GM23338 (cell line): ENCODE measurements around the gene RPTOR. TPM values are rescaled to one million over a fixed set of nuclear protein-coding genes. Genes with fewer than 3 reads are reported as not detected.

ENCODE experiments used
- ATAC-seq: fragments of 200-7000 bp; cut with Tn5 transposase; 3 replicates; pipeline ENCODE4 v1.9.1; 2020
- DNase-seq: peaks from one replicate; pipeline ENCODE4 v3.0.0-alpha.2; 2015; ENCODE audit warnings: low spot score
- H2AFZ ChIP-seq: fragments of 200-600 bp; sonication (generic); 2 replicates; pipeline ENCODE4 v1.8.0; 2016; ENCODE audit warnings: antibody characterized with exemption, mild to moderate bottlenecking, moderate library complexity
- H3F3A ChIP-seq: fragments of 200-600 bp; sonication (generic); replicated peaks from 2 replicates; pipeline ENCODE4 v1.8.0; 2017; ENCODE audit warnings: antibody characterized with exemption, mixed run types, low read depth
- H3K27ac ChIP-seq: fragments of 200-600 bp; sonication (generic); 2 replicates; pipeline ENCODE4 v1.6.1; 2016; ENCODE audit warnings: low read depth
- H3K27me3 ChIP-seq: fragments of 200-600 bp; sonication (generic); 2 replicates; pipeline ENCODE4 v1.8.0; 2016; ENCODE audit warnings: mild to moderate bottlenecking, mixed run types, moderate library complexity; ENCODE audit not compliant: insufficient read depth
- H3K36me3 ChIP-seq: fragments of 200-600 bp; sonication (generic); 2 replicates; pipeline ENCODE4 v1.8.0; 2016; ENCODE audit warnings: mild to moderate bottlenecking; ENCODE audit not compliant: insufficient read depth
- H3K4me1 ChIP-seq: fragments of 200-600 bp; sonication (generic); 2 replicates; pipeline ENCODE4 v1.8.0; 2016; ENCODE audit warnings: mild to moderate bottlenecking, moderate library complexity; ENCODE audit not compliant: insufficient read depth
- H3K4me2 ChIP-seq: fragments of 200-600 bp; sonication (generic); 2 replicates; pipeline ENCODE4 v1.7.1; 2017; ENCODE audit warnings: mixed run types
- H3K4me3 ChIP-seq: fragments of 200-600 bp; sonication (generic); 2 replicates; pipeline ENCODE4 v1.6.1; 2016; ENCODE audit warnings: mixed run types
- H3K79me2 ChIP-seq: fragments of 200-600 bp; sonication (generic); replicated peaks from 2 replicates; pipeline ENCODE4 v1.8.0; 2017; ENCODE audit warnings: mild to moderate bottlenecking; ENCODE audit not compliant: insufficient read depth
- H3K9me2 ChIP-seq: fragments of 200-600 bp; sonication (generic); 2 replicates; pipeline ENCODE4 v1.8.0; 2017; ENCODE audit not compliant: insufficient read depth
- H4K20me1 ChIP-seq: fragments of 200-600 bp; sonication (generic); replicated peaks from 2 replicates; pipeline ENCODE4 v1.8.0; 2017; ENCODE audit warnings: mild to moderate bottlenecking; ENCODE audit not compliant: insufficient read depth
- H3K27ac Mint-ChIP-seq: 2 replicates; pipeline ENCODE4 v1.8.0; 2020; ENCODE audit warnings: inconsistent platforms, mild to moderate bottlenecking, moderate library complexity, mixed read lengths
- H3K27me3 Mint-ChIP-seq: 3 replicates; pipeline ENCODE4 v1.8.0; 2022; ENCODE audit warnings: low read depth, mild to moderate bottlenecking, moderate library complexity, mixed read lengths, inconsistent platforms; ENCODE audit not compliant: insufficient read depth, poor library complexity
- H3K36me3 Mint-ChIP-seq: 3 replicates; pipeline ENCODE4 v1.8.0; 2021; ENCODE audit warnings: low read depth, mild to moderate bottlenecking, inconsistent platforms, moderate library complexity, mixed read lengths
- H3K4me1 Mint-ChIP-seq: 3 replicates; pipeline ENCODE4 v1.8.0; 2020; ENCODE audit warnings: mild to moderate bottlenecking, inconsistent platforms, mixed read lengths
- H3K4me3 Mint-ChIP-seq: 3 replicates; pipeline ENCODE4 v1.8.0; 2021; ENCODE audit warnings: moderate library complexity, mild to moderate bottlenecking, inconsistent platforms, mixed read lengths
- H3K9me3 Mint-ChIP-seq: 3 replicates; pipeline ENCODE4 v1.8.0; 2020; ENCODE audit warnings: moderate library complexity, mild to moderate bottlenecking, inconsistent platforms, mixed read lengths
- CREB1 ChIP-seq: fragments of 250-450 bp; sonication (Bioruptor Pico); IDR thresholded peaks from 2 replicates; pipeline ENCODE4 v1.5.0; 2020; ENCODE audit warnings: low read depth, mild to moderate bottlenecking, moderate library complexity
- EZH2phosphoT487 ChIP-seq: fragments of 200-600 bp; sonication (generic); IDR thresholded peaks from one replicate; pipeline ENCODE4 v1.8.1; 2018; ENCODE audit warnings: antibody characterized with exemption; ENCODE audit not compliant: unreplicated experiment
- JUNB ChIP-seq: IDR thresholded peaks from one replicate; pipeline ENCODE4 v1.6.1; 2016; ENCODE audit warnings: antibody characterized with exemption; ENCODE audit not compliant: unreplicated experiment
- NANOG ChIP-seq: IDR thresholded peaks from 2 replicates; pipeline ENCODE4 v1.6.1; 2016; ENCODE audit warnings: antibody characterized with exemption, borderline replicate concordance
- POLR2AphosphoS5 ChIP-seq: IDR thresholded peaks from 2 replicates; pipeline ENCODE4 v1.6.1; 2016; ENCODE audit warnings: antibody characterized with exemption, low read depth
- STAT1 ChIP-seq: IDR thresholded peaks from one replicate; pipeline ENCODE4 v1.6.1; 2016; ENCODE audit warnings: antibody characterized with exemption; ENCODE audit not compliant: unreplicated experiment
- ZNF114 ChIP-seq: fragments of 250-450 bp; sonication (Bioruptor Pico); IDR thresholded peaks from 2 replicates; pipeline ENCODE4 v1.5.0; 2020; ENCODE audit warnings: mild to moderate bottlenecking, moderate library complexity
- ZNF331 ChIP-seq: fragments of 250-450 bp; sonication (Bioruptor Pico); IDR thresholded peaks from 2 replicates; pipeline ENCODE4 v1.5.0; 2020; ENCODE audit warnings: low read depth, mild to moderate bottlenecking, moderate library complexity
- polyA plus RNA-seq: library from polyadenylated mRNA; unstranded; fragments of >200 nt; fragmentation: Nextera tagmentation; extraction: Ambion mirVana; gene quantifications from 2 replicates; pipeline ENCODE4 v1.2.1, GENCODE V29; 2016
- total RNA-seq: library from RNA; depleted of rRNA; stranded (reverse); fragments of >200 nt; shearing (Covaris generic); gene quantifications from 2 replicates; pipeline ENCODE4 v1.2.3, GENCODE V29; 2014
- TF ChIP-seq, protein P1 (sequence below): IDR thresholded peaks from 2 replicates; pipeline ENCODE4 v1.6.1; 2016; ENCODE audit warnings: antibody characterized with exemption
- TF ChIP-seq, protein P2 (sequence below): fragments of 250-450 bp; sonication (Bioruptor Pico); IDR thresholded peaks from 2 replicates; pipeline ENCODE4 v1.5.0; 2020; ENCODE audit warnings: mild to moderate bottlenecking, moderate library complexity

RPTOR gene
- total and polyA plus RNA-seq, 2 experiments from 2014 or later, result 9.5 to 38.0 TPM

DNA sequence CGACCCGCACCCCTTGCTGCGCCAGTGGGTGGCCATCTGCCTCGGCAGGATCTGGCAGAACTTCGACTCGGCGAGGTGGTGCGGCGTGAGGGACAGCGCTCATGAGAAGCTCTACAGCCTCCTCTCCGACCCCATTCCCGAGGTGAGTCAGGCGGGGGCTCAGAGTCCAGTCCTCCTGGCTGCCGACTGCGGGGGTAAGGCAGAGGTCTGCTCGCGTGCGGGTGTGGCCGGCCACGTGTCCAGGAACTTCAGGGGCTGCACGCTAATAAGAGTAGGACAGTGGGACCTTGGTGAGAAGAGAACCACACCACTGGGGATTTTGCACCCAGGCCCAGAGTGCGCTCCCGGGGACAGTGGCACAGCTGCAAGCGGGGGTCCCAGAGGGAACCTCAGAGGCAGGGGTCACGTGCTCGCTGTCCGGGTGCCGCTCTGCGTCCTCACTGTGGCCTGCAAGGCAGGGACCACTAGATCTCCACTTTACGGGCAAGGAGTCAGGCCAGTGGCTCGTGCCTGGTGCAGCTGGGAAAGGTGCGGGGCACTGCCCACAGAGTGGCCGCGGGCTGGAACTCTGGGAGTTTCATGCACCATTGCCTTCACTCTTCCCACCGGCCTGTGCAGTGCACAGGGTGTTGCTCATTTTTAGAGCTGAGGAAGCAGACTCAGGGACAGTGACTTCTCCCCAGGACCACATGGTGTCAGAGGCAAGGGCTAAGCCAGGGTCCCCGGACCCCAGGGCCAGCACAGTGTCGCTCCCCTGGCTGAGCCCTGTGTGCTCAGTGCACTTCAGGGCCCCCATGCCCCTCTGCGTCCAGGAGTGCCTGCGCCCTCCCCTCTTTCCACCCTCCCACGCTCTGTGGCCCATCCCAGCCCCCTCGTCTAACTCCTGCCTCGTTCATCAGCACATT lies 339.4 kb downstream of the RPTOR start:
- H3K9me2 ChIP-seq, result no peaks in the 10 kb centered on the region
- peaks cover 12% of the 10 kb centered on the region for H3K36me3 ChIP-seq
- Mint-ChIP-seq H3K27ac (no peak overlapping the region), H3K9me3 (no peaks in the 10 kb centered on the region), H3K4me3 (no peak overlapping the region), H3K27me3 (peaks cover 9% of the 10 kb centered on the region), H3K4me1 (peaks cover 10% of the 10 kb centered on the region; the same call in 2 of the 3 replicates), H3K36me3 (peaks cover 12% of the 10 kb centered on the region)
- ATAC-seq (no peak), DNase-seq (no peak)
- H3K27ac ChIP-seq, result no peak overlapping the region
- H3K79me2 ChIP-seq, result no peaks in the 10 kb centered on the region
- H4K20me1 ChIP-seq, result no peaks in the 10 kb centered on the region
- H3F3A ChIP-seq, result no peaks in the 10 kb centered on the region
- H3K4me3 ChIP-seq, result no peak overlapping the region
- H3K4me1 ChIP-seq, result no peaks in the 10 kb centered on the region
- no peak overlapping the region for H2AFZ ChIP-seq
- H3K27me3 ChIP-seq, result no peaks in the 10 kb centered on the region
- H3K4me2 ChIP-seq, result no peak overlapping the region
- no peak for TF ChIP-seq ZNF114 (CRISPR knock-in tag)

DNA sequence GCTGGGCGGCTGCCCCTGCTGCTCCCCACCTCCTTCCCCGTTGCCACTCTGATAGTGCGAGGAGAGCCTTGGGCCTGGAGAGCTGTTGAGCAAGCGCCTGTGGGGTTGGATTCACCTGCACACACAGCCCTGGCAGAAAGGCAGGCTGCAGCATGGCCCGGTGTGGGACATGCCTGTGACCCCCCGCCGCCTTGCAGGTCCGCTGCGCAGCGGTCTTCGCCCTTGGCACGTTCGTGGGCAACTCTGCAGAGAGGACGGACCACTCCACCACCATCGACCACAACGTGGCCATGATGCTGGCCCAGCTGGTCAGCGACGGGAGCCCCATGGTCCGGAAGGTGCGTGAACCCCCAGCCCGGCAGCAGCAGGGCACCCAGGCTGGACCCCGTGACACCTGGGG lies 340.2 kb downstream of the RPTOR start:
- no peak for ATAC-seq
- TF ChIP-seq ZNF331 (CRISPR knock-in tag) (no peak), JUNB (no peak), EZH2phosphoT487 (no peak), STAT1 (no peak), POLR2AphosphoS5 (no peak), CREB1 (CRISPR knock-in tag) (no peak), NANOG (no peak)
- TF ChIP-seq, protein P1, sequence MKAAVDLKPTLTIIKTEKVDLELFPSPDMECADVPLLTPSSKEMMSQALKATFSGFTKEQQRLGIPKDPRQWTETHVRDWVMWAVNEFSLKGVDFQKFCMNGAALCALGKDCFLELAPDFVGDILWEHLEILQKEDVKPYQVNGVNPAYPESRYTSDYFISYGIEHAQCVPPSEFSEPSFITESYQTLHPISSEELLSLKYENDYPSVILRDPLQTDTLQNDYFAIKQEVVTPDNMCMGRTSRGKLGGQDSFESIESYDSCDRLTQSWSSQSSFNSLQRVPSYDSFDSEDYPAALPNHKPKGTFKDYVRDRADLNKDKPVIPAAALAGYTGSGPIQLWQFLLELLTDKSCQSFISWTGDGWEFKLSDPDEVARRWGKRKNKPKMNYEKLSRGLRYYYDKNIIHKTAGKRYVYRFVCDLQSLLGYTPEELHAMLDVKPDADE, result no peak
- TF ChIP-seq, protein P2, sequence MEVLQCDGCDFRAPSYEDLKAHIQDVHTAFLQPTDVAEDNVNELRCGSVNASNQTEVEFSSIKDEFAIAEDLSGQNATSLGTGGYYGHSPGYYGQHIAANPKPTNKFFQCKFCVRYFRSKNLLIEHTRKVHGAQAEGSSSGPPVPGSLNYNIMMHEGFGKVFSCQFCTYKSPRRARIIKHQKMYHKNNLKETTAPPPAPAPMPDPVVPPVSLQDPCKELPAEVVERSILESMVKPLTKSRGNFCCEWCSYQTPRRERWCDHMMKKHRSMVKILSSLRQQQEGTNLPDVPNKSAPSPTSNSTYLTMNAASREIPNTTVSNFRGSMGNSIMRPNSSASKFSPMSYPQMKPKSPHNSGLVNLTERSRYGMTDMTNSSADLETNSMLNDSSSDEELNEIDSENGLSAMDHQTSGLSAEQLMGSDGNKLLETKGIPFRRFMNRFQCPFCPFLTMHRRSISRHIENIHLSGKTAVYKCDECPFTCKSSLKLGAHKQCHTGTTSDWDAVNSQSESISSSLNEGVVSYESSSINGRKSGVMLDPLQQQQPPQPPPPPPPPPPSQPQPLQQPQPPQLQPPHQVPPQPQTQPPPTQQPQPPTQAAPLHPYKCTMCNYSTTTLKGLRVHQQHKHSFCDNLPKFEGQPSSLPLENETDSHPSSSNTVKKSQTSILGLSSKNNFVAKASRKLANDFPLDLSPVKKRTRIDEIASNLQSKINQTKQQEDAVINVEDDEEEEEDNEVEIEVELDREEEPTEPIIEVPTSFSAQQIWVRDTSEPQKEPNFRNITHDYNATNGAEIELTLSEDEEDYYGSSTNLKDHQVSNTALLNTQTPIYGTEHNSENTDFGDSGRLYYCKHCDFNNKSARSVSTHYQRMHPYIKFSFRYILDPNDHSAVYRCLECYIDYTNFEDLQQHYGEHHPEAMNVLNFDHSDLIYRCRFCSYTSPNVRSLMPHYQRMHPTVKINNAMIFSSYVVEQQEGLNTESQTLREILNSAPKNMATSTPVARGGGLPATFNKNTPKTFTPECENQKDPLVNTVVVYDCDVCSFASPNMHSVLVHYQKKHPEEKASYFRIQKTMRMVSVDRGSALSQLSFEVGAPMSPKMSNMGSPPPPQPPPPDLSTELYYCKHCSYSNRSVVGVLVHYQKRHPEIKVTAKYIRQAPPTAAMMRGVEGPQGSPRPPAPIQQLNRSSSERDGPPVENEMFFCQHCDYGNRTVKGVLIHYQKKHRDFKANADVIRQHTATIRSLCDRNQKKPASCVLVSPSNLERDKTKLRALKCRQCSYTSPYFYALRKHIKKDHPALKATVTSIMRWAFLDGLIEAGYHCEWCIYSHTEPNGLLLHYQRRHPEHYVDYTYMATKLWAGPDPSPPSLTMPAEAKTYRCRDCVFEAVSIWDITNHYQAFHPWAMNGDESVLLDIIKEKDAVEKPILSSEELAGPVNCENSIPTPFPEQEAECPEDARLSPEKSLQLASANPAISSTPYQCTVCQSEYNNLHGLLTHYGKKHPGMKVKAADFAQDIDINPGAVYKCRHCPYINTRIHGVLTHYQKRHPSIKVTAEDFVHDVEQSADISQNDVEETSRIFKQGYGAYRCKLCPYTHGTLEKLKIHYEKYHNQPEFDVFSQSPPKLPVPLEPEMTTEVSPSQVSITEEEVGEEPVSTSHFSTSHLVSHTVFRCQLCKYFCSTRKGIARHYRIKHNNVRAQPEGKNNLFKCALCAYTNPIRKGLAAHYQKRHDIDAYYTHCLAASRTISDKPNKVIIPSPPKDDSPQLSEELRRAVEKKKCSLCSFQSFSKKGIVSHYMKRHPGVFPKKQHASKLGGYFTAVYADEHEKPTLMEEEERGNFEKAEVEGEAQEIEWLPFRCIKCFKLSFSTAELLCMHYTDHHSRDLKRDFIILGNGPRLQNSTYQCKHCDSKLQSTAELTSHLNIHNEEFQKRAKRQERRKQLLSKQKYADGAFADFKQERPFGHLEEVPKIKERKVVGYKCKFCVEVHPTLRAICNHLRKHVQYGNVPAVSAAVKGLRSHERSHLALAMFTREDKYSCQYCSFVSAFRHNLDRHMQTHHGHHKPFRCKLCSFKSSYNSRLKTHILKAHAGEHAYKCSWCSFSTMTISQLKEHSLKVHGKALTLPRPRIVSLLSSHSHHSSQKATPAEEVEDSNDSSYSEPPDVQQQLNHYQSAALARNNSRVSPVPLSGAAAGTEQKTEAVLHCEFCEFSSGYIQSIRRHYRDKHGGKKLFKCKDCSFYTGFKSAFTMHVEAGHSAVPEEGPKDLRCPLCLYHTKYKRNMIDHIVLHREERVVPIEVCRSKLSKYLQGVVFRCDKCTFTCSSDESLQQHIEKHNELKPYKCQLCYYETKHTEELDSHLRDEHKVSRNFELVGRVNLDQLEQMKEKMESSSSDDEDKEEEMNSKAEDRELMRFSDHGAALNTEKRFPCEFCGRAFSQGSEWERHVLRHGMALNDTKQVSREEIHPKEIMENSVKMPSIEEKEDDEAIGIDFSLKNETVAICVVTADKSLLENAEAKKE (CRISPR knock-in tag), result no peak
- Histone ChIP-seq H3K27me3 (no peaks in the 10 kb centered on the region), H2AFZ (no peak overlapping the region), H3K4me1 (no peaks in the 10 kb centered on the region), H3K27ac (no peak overlapping the region), H3F3A (no peaks in the 10 kb centered on the region), H3K4me3 (no peak overlapping the region), H3K9me2 (no peaks in the 10 kb centered on the region), H3K36me3 (peaks cover 12% of the 10 kb centered on the region), H4K20me1 (no peaks in the 10 kb centered on the region), H3K79me2 (no peaks in the 10 kb centered on the region), H3K4me2 (no peak overlapping the region)
- no peak for DNase-seq
- Mint-ChIP-seq H3K4me1 (peaks cover 4% of the 10 kb centered on the region; the same call in 2 of the 3 replicates), H3K9me3 (no peaks in the 10 kb centered on the region), H3K36me3 (peaks cover 12% of the 10 kb centered on the region), H3K4me3 (no peak overlapping the region), H3K27ac (no peak overlapping the region), H3K27me3 (peaks cover 8% of the 10 kb centered on the region)
